Stimulated activated CD8-positive, alpha-beta memory T cell treated with anti-CD3 and anti-CD28 coated beads, Interleukin-7, amount 100 ng/mL, for 1 hour (primary cell): ENCODE data around the gene VTI1A.
"Not testable (repeated sequence)": the region's sequence is repeated elsewhere in the genome, so short reads cannot be mapped to it uniquely, and the experiment has no call there.

ENCODE experiments used
- DNase-seq, 2 donors: peaks; one replicate each; pipeline ENCODE4 v3.0.0-alpha.2; 2020; ENCODE audit warnings: low read depth in 2 of 2

VTI1A gene

GRCh38 chr10:112722758-112723157 is 275.7 kb downstream of the VTI1A start:
- DNase-seq = no peak

- DNase-seq = no peak
Observed at GRCh38 chr10:112723876-112724275, 276.9 kb downstream of the VTI1A start.

GRCh38 chr10:112724404-112724991 is 277.5 kb downstream of the VTI1A start:
- DNase-seq = no peak

GRCh38 chr10:112728118-112728883 is 281.3 kb downstream of the VTI1A start:
- DNase-seq = no peak

- no peak for DNase-seq
Observed at GRCh38 chr10:112728997-112729396, 282.0 kb downstream of the VTI1A start.

GRCh38 chr10:112731450-112731849 is 284.4 kb downstream of the VTI1A start:
- DNase-seq = not testable (repeated sequence)

GRCh38 chr10:112732277-112732921 is 285.4 kb downstream of the VTI1A start:
- no peak for DNase-seq

GRCh38 chr10:112735041-112735695 is 288.2 kb downstream of the VTI1A start:
- no peak for DNase-seq

GRCh38 chr10:112738606-112739591 is 291.9 kb downstream of the VTI1A start:
- DNase-seq = no peak

- no peak for DNase-seq
Observed at GRCh38 chr10:112739592-112740353, 292.8 kb downstream of the VTI1A start.

GRCh38 chr10:112741830-112742402 is 294.9 kb downstream of the VTI1A start:
- no peak for DNase-seq

- no peak for DNase-seq
Observed at GRCh38 chr10:112744181-112745096, 297.4 kb downstream of the VTI1A start.

- DNase-seq = no peak
Observed at GRCh38 chr10:112746329-112746728, 299.3 kb downstream of the VTI1A start.

GRCh38 chr10:112750427-112751167 is 303.6 kb downstream of the VTI1A start:
- DNase-seq = no peak

GRCh38 chr10:112751651-112752050 is 304.6 kb downstream of the VTI1A start:
- no peak for DNase-seq

- DNase-seq = no peak
Observed at GRCh38 chr10:112752288-112752687, 305.3 kb downstream of the VTI1A start.

- no peak for DNase-seq
Observed at GRCh38 chr10:112753961-112754411, 307.0 kb downstream of the VTI1A start.
